ENCODE results near the gene TTC28.

The TTC28 gene

GRCh38 chr22:28402060-28402459 is 277.6 kb downstream of the TTC28 start:
- Histone ChIP-seq H3K9me3 (ENCODE audit: control insufficient read depth, low read length) (no peaks in the 10 kb centered on the region), H3K36me3 (ENCODE audit: control insufficient read depth, insufficient read depth, low read length) (no peaks in the 10 kb centered on the region), H3K27me3 (ENCODE audit: control insufficient read depth, insufficient read depth, low read length, poor library complexity, severe bottlenecking) (no peaks in the 10 kb centered on the region), H3K4me3 (ENCODE audit: insufficient read depth, low read depth, low read length) (no peak overlapping the region), H3K4me1 (ENCODE audit: control insufficient read depth, insufficient read depth, low read length) (no peaks in the 10 kb centered on the region), H3K27ac (ENCODE audit: insufficient read depth, low read depth, low read length, poor library complexity, severe bottlenecking) (no peak overlapping the region)
- 79 to 94% methylated on average over 2 of the region's 2 CpGs for WGBS, 2 experiments

- no peaks in the 10 kb centered on the region for H3K27me3 ChIP-seq (ENCODE audit: control insufficient read depth, insufficient read depth, low read length, poor library complexity, severe bottlenecking)
- no peak overlapping the region for H3K4me3 ChIP-seq (ENCODE audit: insufficient read depth, low read depth, low read length)
- no peaks in the 10 kb centered on the region for H3K9me3 ChIP-seq (ENCODE audit: control insufficient read depth, low read length)
- H3K36me3 ChIP-seq (ENCODE audit: control insufficient read depth, insufficient read depth, low read length) = no peaks in the 10 kb centered on the region
- H3K4me1 ChIP-seq (ENCODE audit: control insufficient read depth, insufficient read depth, low read length) = no peaks in the 10 kb centered on the region
- H3K27ac ChIP-seq (ENCODE audit: insufficient read depth, low read depth, low read length, poor library complexity, severe bottlenecking) = no peak overlapping the region
- WGBS, 2 experiments = 92 to 100% methylated on average over 1 of the region's 1 CpG
Measured at GRCh38 chr22:28398981-28399380, 280.7 kb downstream of the TTC28 start.

DNA sequence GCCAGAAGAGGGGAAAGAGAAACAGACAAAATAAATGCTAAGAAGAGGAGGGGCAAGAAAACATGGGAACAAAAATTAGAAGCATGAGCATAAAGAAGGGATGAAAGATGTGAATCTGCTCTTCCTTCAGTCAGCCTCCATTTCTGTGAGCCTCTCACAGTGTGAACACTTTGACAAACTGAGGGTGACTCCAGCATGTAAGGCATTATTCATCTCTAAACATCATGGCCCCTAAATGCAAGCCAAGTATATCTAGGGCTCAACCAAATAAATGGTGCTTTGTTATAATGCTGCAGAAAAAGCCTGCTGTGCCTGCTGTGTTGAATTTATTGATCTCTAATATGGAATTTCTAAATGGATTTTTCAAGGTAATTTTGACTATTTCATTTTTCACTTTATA is 281.3 kb downstream of the TTC28 start:
- H3K36me3 ChIP-seq (ENCODE audit: control insufficient read depth, insufficient read depth, low read length) = no peaks in the 10 kb centered on the region
- no peak overlapping the region for H3K4me3 ChIP-seq (ENCODE audit: insufficient read depth, low read depth, low read length)
- H3K4me1 ChIP-seq (ENCODE audit: control insufficient read depth, insufficient read depth, low read length) = no peaks in the 10 kb centered on the region
- no peaks in the 10 kb centered on the region for H3K9me3 ChIP-seq (ENCODE audit: control insufficient read depth, low read length)
- H3K27ac ChIP-seq (ENCODE audit: insufficient read depth, low read depth, low read length, poor library complexity, severe bottlenecking) = no peak overlapping the region
- H3K27me3 ChIP-seq (ENCODE audit: control insufficient read depth, insufficient read depth, low read length, poor library complexity, severe bottlenecking) = no peaks in the 10 kb centered on the region

- no peaks in the 10 kb centered on the region for H3K4me1 ChIP-seq (ENCODE audit: control insufficient read depth, insufficient read depth, low read length)
- no peaks in the 10 kb centered on the region for H3K27me3 ChIP-seq (ENCODE audit: control insufficient read depth, insufficient read depth, low read length, poor library complexity, severe bottlenecking)
- no peak overlapping the region for H3K4me3 ChIP-seq (ENCODE audit: insufficient read depth, low read depth, low read length)
- no peak overlapping the region for H3K27ac ChIP-seq (ENCODE audit: insufficient read depth, low read depth, low read length, poor library complexity, severe bottlenecking)
- H3K9me3 ChIP-seq (ENCODE audit: control insufficient read depth, low read length) = no peaks in the 10 kb centered on the region
- H3K36me3 ChIP-seq (ENCODE audit: control insufficient read depth, insufficient read depth, low read length) = no peaks in the 10 kb centered on the region
- WGBS, 2 experiments = 96 to 100% methylated on average over 3 to 4 of the region's 4 CpGs
Measured at GRCh38 chr22:28397306-28397705, 282.3 kb downstream of the TTC28 start.

DNA sequence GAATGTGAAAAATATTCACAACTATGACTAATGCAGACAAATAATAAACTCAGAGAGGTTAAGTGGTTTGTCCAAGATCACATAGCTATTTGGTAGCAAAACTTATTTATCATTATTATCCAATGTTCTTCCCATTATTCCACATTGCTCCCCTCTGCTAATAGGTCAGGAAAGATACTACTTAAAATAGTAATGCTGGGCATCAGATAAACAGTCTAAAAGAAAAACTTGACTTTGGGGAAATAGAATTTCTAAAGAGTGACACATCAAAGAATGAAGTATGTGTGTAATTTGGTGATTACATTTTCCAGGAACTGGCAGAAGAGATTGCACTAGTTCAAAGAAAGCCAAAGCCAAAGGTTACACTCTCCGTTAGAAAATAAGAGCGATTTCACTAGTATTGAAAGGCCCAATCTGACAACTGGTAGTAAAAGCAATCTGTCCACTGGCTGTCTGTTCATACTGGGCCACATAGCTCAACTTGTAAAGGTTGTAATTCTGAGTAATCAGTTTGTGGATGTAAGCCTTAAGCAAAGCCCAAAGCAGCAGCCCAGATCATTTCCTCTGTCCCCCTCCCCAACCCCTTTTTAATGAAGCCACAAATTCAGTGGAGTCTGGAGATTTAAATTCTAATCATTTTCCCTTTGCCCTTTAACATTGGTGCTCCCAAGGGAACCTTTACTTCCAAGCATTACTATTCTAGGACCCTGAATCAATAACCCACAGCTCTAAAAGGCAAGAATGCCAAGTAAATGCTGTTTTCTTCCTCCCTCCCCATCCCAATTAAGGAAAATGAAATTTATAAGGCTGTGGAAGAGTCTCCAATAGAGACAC is 283.5 kb downstream of the TTC28 start:
- Histone ChIP-seq H3K9me3 (ENCODE audit: control insufficient read depth, low read length) (no peaks in the 10 kb centered on the region), H3K4me1 (ENCODE audit: control insufficient read depth, insufficient read depth, low read length) (no peaks in the 10 kb centered on the region), H3K27me3 (ENCODE audit: control insufficient read depth, insufficient read depth, low read length, poor library complexity, severe bottlenecking) (no peaks in the 10 kb centered on the region), H3K36me3 (ENCODE audit: control insufficient read depth, insufficient read depth, low read length) (no peaks in the 10 kb centered on the region), H3K4me3 (ENCODE audit: insufficient read depth, low read depth, low read length) (no peak overlapping the region), H3K27ac (ENCODE audit: insufficient read depth, low read depth, low read length, poor library complexity, severe bottlenecking) (no peak overlapping the region)
- WGBS, 2 experiments = 98% methylated on average over 2 of the region's 2 CpGs

DNA sequence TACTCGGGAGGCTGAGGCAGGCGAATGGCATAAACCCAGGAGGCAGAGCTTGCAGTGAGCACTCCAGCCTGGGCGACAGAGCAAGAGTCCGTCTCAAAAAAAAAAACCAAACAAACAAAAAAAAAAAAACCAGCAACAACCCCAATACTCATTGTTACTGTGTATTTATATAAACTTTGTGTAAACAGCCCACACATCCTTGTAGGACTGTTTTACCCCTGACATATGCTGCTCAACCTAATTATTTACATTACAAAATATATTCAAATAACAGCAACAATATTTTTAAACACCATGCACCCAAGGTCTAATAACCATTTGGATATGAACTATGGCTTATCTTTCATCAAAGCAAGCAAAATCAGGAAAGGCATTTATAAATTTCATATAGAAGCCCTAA is 284.1 kb downstream of the TTC28 start:
- Histone ChIP-seq H3K4me3 (ENCODE audit: insufficient read depth, low read depth, low read length) (no peak overlapping the region), H3K4me1 (ENCODE audit: control insufficient read depth, insufficient read depth, low read length) (no peaks in the 10 kb centered on the region), H3K27ac (ENCODE audit: insufficient read depth, low read depth, low read length, poor library complexity, severe bottlenecking) (no peak overlapping the region), H3K9me3 (ENCODE audit: control insufficient read depth, low read length) (no peaks in the 10 kb centered on the region), H3K27me3 (ENCODE audit: control insufficient read depth, insufficient read depth, low read length, poor library complexity, severe bottlenecking) (no peaks in the 10 kb centered on the region), H3K36me3 (ENCODE audit: control insufficient read depth, insufficient read depth, low read length) (no peaks in the 10 kb centered on the region)
- 93 to 96% methylated on average over 2 to 4 of the region's 4 CpGs for WGBS, 2 experiments

- 90 to 92% methylated on average over 2 of the region's 2 CpGs for WGBS, 2 experiments
- Histone ChIP-seq H3K4me1 (ENCODE audit: control insufficient read depth, insufficient read depth, low read length) (no peaks in the 10 kb centered on the region), H3K4me3 (ENCODE audit: insufficient read depth, low read depth, low read length) (no peak overlapping the region), H3K27me3 (ENCODE audit: control insufficient read depth, insufficient read depth, low read length, poor library complexity, severe bottlenecking) (no peaks in the 10 kb centered on the region), H3K36me3 (ENCODE audit: control insufficient read depth, insufficient read depth, low read length) (no peaks in the 10 kb centered on the region), H3K27ac (ENCODE audit: insufficient read depth, low read depth, low read length, poor library complexity, severe bottlenecking) (no peak overlapping the region), H3K9me3 (ENCODE audit: control insufficient read depth, low read length) (no peaks in the 10 kb centered on the region)
Measured at GRCh38 chr22:28394513-28395110, 285.0 kb downstream of the TTC28 start.

GRCh38 chr22:28381429-28382167 is 298.0 kb downstream of the TTC28 start:
- Histone ChIP-seq H3K36me3 (ENCODE audit: control insufficient read depth, insufficient read depth, low read length) (no peaks in the 10 kb centered on the region), H3K27me3 (ENCODE audit: control insufficient read depth, insufficient read depth, low read length, poor library complexity, severe bottlenecking) (no peaks in the 10 kb centered on the region), H3K4me1 (ENCODE audit: control insufficient read depth, insufficient read depth, low read length) (no peaks in the 10 kb centered on the region), H3K27ac (ENCODE audit: insufficient read depth, low read depth, low read length, poor library complexity, severe bottlenecking) (no peak overlapping the region), H3K4me3 (ENCODE audit: insufficient read depth, low read depth, low read length) (no peak overlapping the region), H3K9me3 (ENCODE audit: control insufficient read depth, low read length) (no peaks in the 10 kb centered on the region)
- 89 to 100% methylated on average over 1 to 2 of the region's 3 CpGs for WGBS, 2 experiments

DNA sequence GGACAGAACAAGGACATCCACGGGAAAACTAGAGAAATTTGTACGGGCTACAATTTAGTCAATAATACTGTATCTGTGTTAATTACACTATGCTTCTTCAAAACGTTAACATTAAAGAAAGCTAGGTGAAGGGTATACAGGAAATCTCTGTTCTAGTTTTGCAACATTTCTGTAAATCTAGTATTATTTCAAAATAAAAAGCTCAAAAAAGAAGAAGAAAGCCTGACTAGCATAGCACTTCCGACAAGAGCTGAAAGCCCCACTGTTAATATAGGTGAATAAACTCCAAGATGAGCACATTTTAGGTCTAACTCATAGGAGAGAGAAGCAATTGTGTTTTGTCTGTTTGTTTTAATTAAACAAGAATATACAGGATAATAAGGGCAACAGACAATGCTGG is 299.7 kb downstream of the TTC28 start:
- Histone ChIP-seq H3K4me3 (ENCODE audit: insufficient read depth, low read depth, low read length) (no peak overlapping the region), H3K27ac (ENCODE audit: insufficient read depth, low read depth, low read length, poor library complexity, severe bottlenecking) (no peak overlapping the region), H3K4me1 (ENCODE audit: control insufficient read depth, insufficient read depth, low read length) (no peaks in the 10 kb centered on the region), H3K9me3 (ENCODE audit: control insufficient read depth, low read length) (no peaks in the 10 kb centered on the region), H3K27me3 (ENCODE audit: control insufficient read depth, insufficient read depth, low read length, poor library complexity, severe bottlenecking) (no peaks in the 10 kb centered on the region), H3K36me3 (ENCODE audit: control insufficient read depth, insufficient read depth, low read length) (no peaks in the 10 kb centered on the region)
- 91 to 100% methylated on average over 3 to 4 of the region's 4 CpGs for WGBS, 2 experiments

DNA sequence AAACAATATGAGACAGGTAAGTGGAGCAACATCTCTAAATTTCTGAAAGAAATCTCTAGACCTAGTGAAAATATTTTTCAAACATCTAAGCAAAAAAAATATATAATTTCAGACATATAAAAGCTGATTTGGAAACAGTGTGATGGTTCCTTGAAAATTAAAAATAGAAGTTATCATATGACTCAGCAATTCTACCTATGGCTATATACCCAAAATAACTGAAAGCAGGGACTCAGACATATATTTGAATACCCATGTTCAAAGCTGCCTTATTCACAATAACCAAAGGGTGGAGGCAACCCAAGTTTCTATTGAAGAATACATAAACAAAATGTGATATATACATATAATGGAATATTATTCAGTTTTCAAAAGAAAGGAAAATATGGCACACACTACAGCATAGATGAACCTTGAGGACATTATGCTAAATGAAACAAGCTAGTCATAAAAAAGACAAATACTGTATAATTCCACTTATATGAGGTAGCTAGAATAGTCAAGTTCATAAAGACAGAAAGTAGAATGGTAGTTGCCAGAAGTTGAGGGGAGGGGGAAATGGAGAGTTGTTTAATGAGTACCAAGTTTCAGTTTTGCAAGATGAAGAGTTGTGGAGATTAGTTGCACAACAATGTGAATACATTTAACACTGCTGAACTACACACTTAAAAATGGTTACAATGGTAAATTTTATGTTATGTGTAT is 300.4 kb downstream of the TTC28 start:
- no peaks in the 10 kb centered on the region for H3K36me3 ChIP-seq (ENCODE audit: control insufficient read depth, insufficient read depth, low read length)
- no peak overlapping the region for H3K4me3 ChIP-seq (ENCODE audit: insufficient read depth, low read depth, low read length)
- no peaks in the 10 kb centered on the region for H3K9me3 ChIP-seq (ENCODE audit: control insufficient read depth, low read length)
- H3K27me3 ChIP-seq (ENCODE audit: control insufficient read depth, insufficient read depth, low read length, poor library complexity, severe bottlenecking) = no peaks in the 10 kb centered on the region
- H3K4me1 ChIP-seq (ENCODE audit: control insufficient read depth, insufficient read depth, low read length) = no peaks in the 10 kb centered on the region
- H3K27ac ChIP-seq (ENCODE audit: insufficient read depth, low read depth, low read length, poor library complexity, severe bottlenecking) = no peak overlapping the region

All from ectodermal cell (in vitro differentiated cells).